SK-N-SH (cell line): ENCODE measurements around the gene RETREG2.

Source experiments
- CTCF ChIP-seq: fragments of 200-600 bp; sonication (generic); IDR thresholded peaks from 2 replicates; pipeline ENCODE4 v1.6.1; 2017; ENCODE audit warnings: antibody characterized with exemption, mild to moderate bottlenecking, moderate library complexity
- EP300 ChIP-seq, 2 experiments: IDR thresholded peaks; 2 replicates each; pipeline versions ENCODE4 v1.4.0 to v1.6.1; 2012; ENCODE audit warnings: borderline replicate concordance in 1 of 2, low read depth in 1 of 2, low read length in 1 of 2
- FOSL2 ChIP-seq: IDR thresholded peaks from 2 replicates; pipeline ENCODE4 v1.4.0; 2012; ENCODE audit warnings: low read depth, mild to moderate bottlenecking, moderate library complexity, borderline replicate concordance
- GATA2 ChIP-seq: sonication (generic); formaldehyde crosslinking; IDR thresholded peaks from 2 replicates; pipeline ENCODE4 v1.5.0; 2020; ENCODE audit warnings: mild to moderate bottlenecking, missing genetic modification reagents
- NFIC ChIP-seq: IDR thresholded peaks from 2 replicates; pipeline ENCODE4 v1.4.0; 2012; ENCODE audit warnings: borderline replicate concordance
- RAD21 ChIP-seq: IDR thresholded peaks from 2 replicates; pipeline ENCODE4 v1.6.1; 2012; ENCODE audit warnings: mild to moderate bottlenecking, low read length
- REST ChIP-seq: IDR thresholded peaks from 2 replicates; pipeline ENCODE4 v1.6.1; 2012; ENCODE audit warnings: mild to moderate bottlenecking, low read depth, low read length, moderate library complexity
- RFX5 ChIP-seq: IDR thresholded peaks from 2 replicates; pipeline ENCODE4 v1.6.1; 2012; ENCODE audit warnings: mild to moderate bottlenecking, improper control_type of control experiment, low read length
- SMC3 ChIP-seq: IDR thresholded peaks from 2 replicates; pipeline ENCODE4 v1.6.1; 2012; ENCODE audit warnings: low read depth, low read length, improper control_type of control experiment
- TAF1 ChIP-seq: IDR thresholded peaks from 2 replicates; pipeline ENCODE4 v1.6.1; 2012; ENCODE audit warnings: low read depth, mild to moderate bottlenecking, low read length, moderate library complexity, borderline replicate concordance
- YY1 ChIP-seq: IDR thresholded peaks from 2 replicates; pipeline ENCODE4 v1.4.0; 2012; ENCODE audit warnings: low read depth, mild to moderate bottlenecking

- TF ChIP-seq RAD21 (peak; percentile 90), EP300 (IDR thresholded peaks at IDR 0.05; ENCODE audit: borderline replicate concordance in 1 of 2, low read depth in 1 of 2, low read length in 1 of 2) (no peak), CTCF (peak; percentile 67), TAF1 (no peak), RFX5 (no peak), YY1 (no peak), FOSL2 (no peak), REST (no peak), NFIC (no peak), SMC3 (peak; percentile 77), GATA2 (CRISPR knock-in tag) (no peak)
These were observed 22.9 kb upstream of the RETREG2 start for GRCh38 chr2:219155054-219155644.
